ENCODE results near the gene TPRN. TPM values are rescaled to one million over a fixed set of nuclear protein-coding genes. Genes with fewer than 3 reads are reported as not detected.

TPRN gene
- total and polyA plus RNA-seq, 2 of the 4 experiments (the other 2 are of a cell fraction) = 1.8 to 5.3 TPM

DNA sequence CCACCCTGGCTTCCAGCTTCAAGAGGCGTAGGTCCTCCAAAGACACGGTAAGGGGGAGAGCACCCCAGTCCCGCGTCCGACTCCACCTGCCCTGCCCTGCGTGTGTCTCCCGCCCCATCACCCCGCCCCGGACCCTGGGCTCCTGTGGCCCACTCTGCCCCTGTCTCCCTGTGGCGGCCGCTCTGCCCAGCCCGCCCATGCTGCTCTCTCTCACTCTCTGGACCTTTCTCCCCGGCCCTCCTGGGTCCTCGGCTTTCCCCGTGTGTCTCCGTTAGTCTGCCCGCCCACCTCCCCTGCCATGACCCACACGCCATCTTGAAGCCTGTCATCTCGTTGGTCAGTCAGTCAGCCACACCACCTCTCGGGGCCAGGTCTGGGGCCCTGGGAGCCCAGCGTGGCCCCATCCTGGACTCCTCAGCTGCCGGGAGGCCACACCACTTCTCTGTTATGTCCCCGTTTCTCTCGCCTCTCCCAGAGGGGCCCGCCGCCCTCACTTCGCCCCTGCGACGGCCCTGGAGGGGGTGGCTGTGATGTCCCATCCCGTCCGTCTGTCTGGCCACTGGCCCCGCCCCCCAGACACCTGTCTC, 35.2 kb downstream of the TPRN start:
- intact Hi-C loops (cut with micrococcal nuclease) (no loop called here), in situ Hi-C loops (cut with MboI; ENCODE audit: low sequenced_read_pairs) (no loop called here), dilution Hi-C loops (cut with HindIII; ENCODE audit: low sequenced_read_pairs, unreplicated experiment) (no loop called here)
- DNase-seq (no peak), ATAC-seq (ENCODE audit: low read depth) (no peak)
- 75% methylated on average over 8 of the region's 32 CpGs; no CpG with 5 or more reads in 1 of the 2 experiments for WGBS, 2 experiments (ENCODE audit: extremely low coverage in 2 of 2, insufficient read length in 1 of 2)
- H2BK5ac ChIP-seq (ENCODE audit: low read depth, low read length, poor library complexity, severe bottlenecking) = no peak overlapping the region
- no peak overlapping the region for H3K23ac ChIP-seq (ENCODE audit: low read depth, low read length)
- no peaks in the 10 kb centered on the region for H3K79me1 ChIP-seq (ENCODE audit: low read depth in 1 of 2, low read length in 2 of 2)
- no peak overlapping the region for H3K14ac ChIP-seq (replicated peaks; ENCODE audit: low read depth, low read length)
- no peak overlapping the region for H2BK120ac ChIP-seq (ENCODE audit: low read depth, low read length)
- peaks cover 4% of the 10 kb centered on the region; the same call in 1 of the 2 replicates for H3K4me1 ChIP-seq (ENCODE audit: control insufficient read depth, insufficient read depth, low read length)
- no peak overlapping the region for H3K4ac ChIP-seq (ENCODE audit: low read depth, low read length)
- TF ChIP-seq CEBPB (IDR thresholded peaks at IDR 0.05; ENCODE audit: low read depth, low read length) (no peak), MXI1 (IDR thresholded peaks at IDR 0.05; ENCODE audit: borderline replicate concordance, low read depth, low read length) (no peak), BHLHE40 (IDR thresholded peaks at IDR 0.05; ENCODE audit: low read depth, low read length) (no peak), SMC3 (IDR thresholded peaks at IDR 0.05; ENCODE audit: low read depth, low read length) (no peak), MAZ (IDR thresholded peaks at IDR 0.05; ENCODE audit: borderline replicate concordance, low read depth, low read length) (no peak), MAFK (IDR thresholded peaks at IDR 0.05; ENCODE audit: low read depth, low read length) (no peak), RCOR1 (IDR thresholded peaks at IDR 0.05; ENCODE audit: insufficient replicate concordance, low read length) (no peak), NFE2L2 (IDR thresholded peaks at IDR 0.05; ENCODE audit: low read depth, low read length) (no peak)
- TF ChIP-seq, protein P1, sequence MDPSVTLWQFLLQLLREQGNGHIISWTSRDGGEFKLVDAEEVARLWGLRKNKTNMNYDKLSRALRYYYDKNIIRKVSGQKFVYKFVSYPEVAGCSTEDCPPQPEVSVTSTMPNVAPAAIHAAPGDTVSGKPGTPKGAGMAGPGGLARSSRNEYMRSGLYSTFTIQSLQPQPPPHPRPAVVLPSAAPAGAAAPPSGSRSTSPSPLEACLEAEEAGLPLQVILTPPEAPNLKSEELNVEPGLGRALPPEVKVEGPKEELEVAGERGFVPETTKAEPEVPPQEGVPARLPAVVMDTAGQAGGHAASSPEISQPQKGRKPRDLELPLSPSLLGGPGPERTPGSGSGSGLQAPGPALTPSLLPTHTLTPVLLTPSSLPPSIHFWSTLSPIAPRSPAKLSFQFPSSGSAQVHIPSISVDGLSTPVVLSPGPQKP (IDR thresholded peaks at IDR 0.05; ENCODE audit: borderline replicate concordance, low read depth, low read length) = no peak
- no peak overlapping the region for H2BK20ac ChIP-seq (ENCODE audit: low read depth, low read length)
- POLR2A ChIA-PET (ENCODE audit: unreplicated experiment) = no interaction called here
- H3K27me3 ChIP-seq (ENCODE audit: control insufficient read depth, insufficient read depth, low read length) = peaks cover 90% of the 10 kb centered on the region
- H3K27ac ChIP-seq (ENCODE audit: insufficient read depth, low read length) = no peak overlapping the region
- H4K91ac ChIP-seq (ENCODE audit: insufficient read depth, low read depth, low read length) = no peak overlapping the region
- BruUV-seq (replicated peaks) = no TSS peak
- no peak overlapping the region for H2AFZ ChIP-seq (replicated peaks; ENCODE audit: low read length, poor library complexity)
- H2AK9ac ChIP-seq (replicated peaks; ENCODE audit: low read depth, low read length, poor library complexity) = no peak overlapping the region
- no peak overlapping the region for H3K4me3 ChIP-seq (ENCODE audit: insufficient read depth, low read depth, low read length)
- CTCF ChIA-PET = no interaction called here
- no peaks in the 10 kb centered on the region for H3K36me3 ChIP-seq (ENCODE audit: control insufficient read depth, insufficient read depth, low read length)
- H3K9ac ChIP-seq (ENCODE audit: low read depth, low read length) = no peak overlapping the region
- H4K20me1 ChIP-seq (ENCODE audit: insufficient read depth, low read length) = no peaks in the 10 kb centered on the region
- no peak overlapping the region for H3K18ac ChIP-seq (ENCODE audit: low read depth, low read length)
- H4K8ac ChIP-seq (ENCODE audit: low read depth in 2 of 2, low read length in 2 of 2) = no peak overlapping the region
- H2AK5ac ChIP-seq (ENCODE audit: low read depth, low read length) = no peak overlapping the region
- no peak overlapping the region for H2BK15ac ChIP-seq (ENCODE audit: low read depth, low read length)
- no peak overlapping the region for H4K5ac ChIP-seq (ENCODE audit: low read depth, low read length)
- no peaks in the 10 kb centered on the region for H3K9me3 ChIP-seq (ENCODE audit: control insufficient read depth, insufficient read depth, low read length)
- H3K9me1 ChIP-seq (ENCODE audit: insufficient read depth, low read length) = no peaks in the 10 kb centered on the region
- no peak overlapping the region for H3K4me2 ChIP-seq (ENCODE audit: low read depth, low read length)
- H3K56ac ChIP-seq (ENCODE audit: extremely low read depth, insufficient read depth, low read length) = no peak overlapping the region
